Upper lobe of left lung (tissue), 4 donors: ENCODE data around the gene AANAT.

Experiments
- POLR2A ChIP-seq, 4 donors: fragments of 450-650 bp; IDR thresholded peaks; one replicate each; pipeline ENCODE4 v1.5.1; 2016 to 2017; ENCODE audit warnings: antibody characterized with exemption in 4 of 4, mild to moderate bottlenecking in 2 of 4
- TF ChIP-seq, protein P1 (sequence below), 6 experiments: fragments of 450-650 bp in 4 of 6; fragments of 200-600 bp in 2 of 6; sonication (generic) in 2 of 6; IDR thresholded peaks; one replicate each; pipeline ENCODE4 v1.5.1; 2016 to 2019; ENCODE audit warnings: antibody characterized with exemption in 6 of 6

DNA sequence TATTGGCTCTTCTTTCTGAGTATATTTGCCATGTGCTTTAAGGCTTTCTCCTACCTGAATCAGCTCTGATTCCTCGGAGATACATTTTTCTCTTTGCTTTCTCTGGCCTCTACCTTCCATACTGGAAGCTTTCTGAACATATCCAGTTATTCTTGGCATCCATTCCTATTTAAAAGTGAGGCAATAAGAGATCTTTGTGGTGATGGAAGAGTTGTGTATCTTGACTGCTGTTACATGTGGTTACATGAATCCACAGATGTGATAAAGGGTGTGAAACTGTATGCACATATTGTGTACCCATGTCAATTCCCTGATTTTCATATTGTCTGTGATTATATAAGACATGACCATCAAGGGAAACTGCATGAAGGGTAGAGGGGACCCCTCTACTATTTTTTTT is 38.9 kb upstream of the AANAT start:
- no peak for TF ChIP-seq POLR2A (IDR thresholded peaks at IDR 0.05)
- TF ChIP-seq, protein P1, sequence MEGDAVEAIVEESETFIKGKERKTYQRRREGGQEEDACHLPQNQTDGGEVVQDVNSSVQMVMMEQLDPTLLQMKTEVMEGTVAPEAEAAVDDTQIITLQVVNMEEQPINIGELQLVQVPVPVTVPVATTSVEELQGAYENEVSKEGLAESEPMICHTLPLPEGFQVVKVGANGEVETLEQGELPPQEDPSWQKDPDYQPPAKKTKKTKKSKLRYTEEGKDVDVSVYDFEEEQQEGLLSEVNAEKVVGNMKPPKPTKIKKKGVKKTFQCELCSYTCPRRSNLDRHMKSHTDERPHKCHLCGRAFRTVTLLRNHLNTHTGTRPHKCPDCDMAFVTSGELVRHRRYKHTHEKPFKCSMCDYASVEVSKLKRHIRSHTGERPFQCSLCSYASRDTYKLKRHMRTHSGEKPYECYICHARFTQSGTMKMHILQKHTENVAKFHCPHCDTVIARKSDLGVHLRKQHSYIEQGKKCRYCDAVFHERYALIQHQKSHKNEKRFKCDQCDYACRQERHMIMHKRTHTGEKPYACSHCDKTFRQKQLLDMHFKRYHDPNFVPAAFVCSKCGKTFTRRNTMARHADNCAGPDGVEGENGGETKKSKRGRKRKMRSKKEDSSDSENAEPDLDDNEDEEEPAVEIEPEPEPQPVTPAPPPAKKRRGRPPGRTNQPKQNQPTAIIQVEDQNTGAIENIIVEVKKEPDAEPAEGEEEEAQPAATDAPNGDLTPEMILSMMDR (IDR thresholded peaks at IDR 0.05): no peak
